GM19463 (cell line): ENCODE measurements around the gene OR2J2.
"Not testable (repeated sequence)": the region's sequence is repeated elsewhere in the genome, so short reads cannot be mapped to it uniquely, and the experiment has no call there.

ENCODE experiments used
- ATAC-seq: cut with Tn5 transposase; IDR thresholded peaks from one replicate; pipeline ENCODE4 v1.9.1; 2021; ENCODE audit warnings: mild to moderate bottlenecking, moderate library complexity; ENCODE audit not compliant: unreplicated experiment

OR2J2 gene

DNA sequence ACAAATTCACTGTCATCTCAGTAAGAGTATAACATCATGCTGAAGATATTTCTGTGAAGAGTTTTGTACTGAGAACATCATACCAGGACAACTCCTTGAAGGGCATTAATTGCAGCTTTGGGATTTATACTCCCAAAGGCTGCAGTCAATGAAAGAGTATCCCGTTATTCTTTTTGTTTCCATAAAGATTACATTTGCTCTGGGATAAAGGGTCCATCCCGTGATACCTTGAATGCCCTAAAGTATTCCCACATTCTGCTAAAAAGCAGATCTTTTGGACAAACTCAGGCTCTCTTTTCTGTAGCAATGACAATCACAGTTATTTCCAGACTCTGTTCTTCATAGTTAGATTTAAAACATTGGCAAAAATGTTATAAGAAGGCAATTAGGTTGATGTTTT is at the start of gene OR2J2:
Gene OR2J2 (plus strand): TSS at position 301 of the 400 bp plus-strand sequence. CDS start 2,729 bp downstream, outside the sequence.
- not testable (repeated sequence) for ATAC-seq

DNA sequence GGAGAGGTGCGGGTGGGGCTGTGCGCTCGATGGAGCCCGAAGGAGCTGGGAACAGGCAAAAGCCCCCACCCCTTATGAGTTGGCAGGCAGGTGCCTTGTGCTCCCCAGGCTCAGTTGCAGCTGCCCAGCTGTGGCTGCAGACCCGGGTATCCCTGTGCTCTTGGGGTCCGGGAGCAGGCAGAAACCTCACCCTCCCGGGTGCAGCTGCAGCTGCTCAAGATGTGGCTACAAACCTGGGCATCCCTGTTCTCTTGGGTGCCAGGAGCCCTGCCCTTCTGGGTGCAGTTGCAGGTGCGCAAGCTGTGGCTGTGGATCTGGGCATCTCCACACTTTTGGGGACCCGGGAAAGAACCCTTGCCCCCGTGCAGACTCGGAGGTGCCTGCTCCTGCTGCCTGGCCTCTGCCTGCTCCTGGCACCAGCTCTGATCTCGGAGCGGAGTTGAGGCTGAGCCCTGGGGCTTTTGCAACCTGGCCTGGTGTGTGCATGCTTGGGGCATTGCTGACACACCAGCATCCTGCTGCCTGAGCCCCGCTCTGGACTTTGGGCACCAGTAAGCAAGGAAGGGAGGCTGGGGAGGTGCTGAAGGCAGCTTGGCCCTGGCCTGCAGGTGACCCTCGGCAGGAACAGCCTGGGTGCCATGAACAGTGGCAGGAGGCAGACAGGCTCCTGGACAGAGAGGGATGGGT is 41.2 kb upstream of the OR2J2 start:
- ATAC-seq = no peak

DNA sequence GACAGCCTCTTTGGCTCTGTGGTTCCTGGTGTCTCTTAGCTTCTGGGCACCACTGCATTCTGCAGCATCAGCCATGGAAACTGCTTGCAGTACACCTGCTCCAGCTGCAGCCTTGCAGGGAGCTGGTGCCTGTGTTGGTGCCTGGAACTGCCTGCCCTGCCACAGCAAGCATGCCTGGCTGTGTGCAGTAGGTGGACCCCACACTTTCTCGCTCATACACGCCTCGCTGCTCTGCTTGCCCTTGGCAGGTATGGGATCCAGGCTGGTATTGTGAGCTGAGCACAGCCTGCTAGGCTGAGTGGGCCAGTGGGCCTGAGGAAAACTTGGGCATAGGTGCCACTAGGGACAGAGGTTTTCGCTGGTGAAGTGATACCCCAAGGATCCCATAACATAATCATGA is 40.1 kb upstream of the OR2J2 start:
- ATAC-seq = no peak

DNA sequence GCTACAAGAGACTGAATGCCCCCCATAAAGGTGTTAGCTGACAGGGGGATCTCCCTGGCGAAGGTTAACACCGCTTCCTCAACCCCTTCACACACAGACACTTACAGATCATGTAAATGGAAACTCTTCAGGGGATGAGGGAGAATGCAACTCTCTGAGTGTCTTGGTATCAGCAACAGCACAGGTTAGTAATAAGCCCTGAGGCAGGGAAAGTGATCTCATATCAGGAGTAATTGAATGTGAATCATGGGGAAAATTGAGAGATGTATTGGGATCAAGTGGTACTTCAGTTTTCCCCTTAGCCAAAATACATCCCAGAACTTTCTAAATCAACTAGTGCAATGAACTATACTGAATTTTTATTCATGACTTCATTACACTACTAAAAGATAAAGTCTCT is 39.0 kb upstream of the OR2J2 start:
- ATAC-seq = no peak

DNA sequence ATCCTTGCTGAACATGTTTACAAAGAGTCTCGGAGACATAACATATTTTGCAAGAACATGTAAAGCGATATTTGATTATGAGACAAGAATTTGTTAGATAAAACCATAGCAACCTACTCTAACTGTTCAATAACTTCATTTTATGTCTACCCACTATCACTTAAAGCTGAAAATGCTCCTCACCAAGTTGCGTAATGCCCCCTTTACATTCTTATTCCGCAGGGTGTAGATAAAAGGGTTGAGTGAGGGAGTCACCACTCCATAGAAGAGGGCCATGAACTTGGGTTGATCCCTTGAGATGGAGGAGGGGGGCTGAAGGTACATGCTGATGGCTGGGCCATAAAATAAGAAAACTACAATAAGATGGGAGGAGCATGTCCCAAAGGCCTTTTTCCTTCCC is 33.0 kb upstream of the OR2J2 start:
- no peak for ATAC-seq

DNA sequence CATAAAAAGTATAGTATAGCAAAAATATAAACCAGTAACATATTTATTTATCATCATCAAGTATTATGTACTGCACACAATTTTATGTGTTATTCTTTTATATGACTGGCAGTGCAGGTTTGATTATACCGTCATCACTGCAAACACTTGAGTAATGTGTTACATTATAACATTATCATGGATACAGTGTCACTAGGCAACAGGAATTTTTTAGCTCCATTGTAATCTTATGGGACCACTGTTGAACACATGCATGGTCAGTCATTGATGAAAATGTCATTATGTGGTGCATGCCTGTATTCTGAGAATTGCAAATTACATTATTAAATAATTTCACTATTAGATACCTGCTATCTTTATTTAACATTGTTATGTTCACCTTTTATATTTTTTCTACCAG is 29.1 kb upstream of the OR2J2 start:
- ATAC-seq = no peak

DNA sequence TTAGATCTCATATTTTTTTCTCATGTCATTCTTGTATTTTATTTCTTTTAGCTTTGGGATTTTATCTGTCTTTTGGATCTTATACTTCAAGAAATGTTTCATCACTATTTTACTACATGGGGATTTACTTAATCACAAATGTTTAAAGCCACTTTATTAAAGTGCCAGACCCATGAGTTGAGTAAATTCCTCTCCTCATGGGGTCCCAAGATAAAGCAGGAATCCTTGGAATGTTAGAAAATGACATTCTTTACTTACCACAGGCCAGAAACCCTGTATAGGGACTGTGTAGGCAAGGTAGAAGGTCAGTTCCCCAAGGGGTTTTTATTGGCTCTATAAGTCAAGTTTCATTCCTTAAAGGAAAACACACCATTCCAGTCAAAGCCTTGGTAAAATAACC is 28.4 kb upstream of the OR2J2 start:
- ATAC-seq = no peak

DNA sequence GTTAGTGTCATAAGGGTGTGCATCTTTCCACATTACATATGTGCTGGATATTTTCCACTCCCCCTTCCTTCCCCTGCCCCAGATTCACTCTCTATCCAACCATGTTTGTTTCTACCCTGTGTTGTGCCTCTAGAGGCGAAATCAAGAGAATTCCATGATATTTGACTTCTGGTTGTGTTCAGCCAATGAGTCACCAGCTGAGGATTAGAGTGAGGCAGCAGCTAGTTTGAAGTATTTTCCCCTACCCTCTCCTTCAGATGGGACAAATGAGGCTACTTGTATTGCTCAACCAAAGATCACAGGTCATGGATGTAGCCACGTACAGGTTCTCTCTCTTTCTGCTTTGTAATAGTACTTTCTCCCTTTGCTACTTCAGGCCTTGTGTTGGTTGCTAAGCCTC is 24.5 kb upstream of the OR2J2 start:
- no peak for ATAC-seq

DNA sequence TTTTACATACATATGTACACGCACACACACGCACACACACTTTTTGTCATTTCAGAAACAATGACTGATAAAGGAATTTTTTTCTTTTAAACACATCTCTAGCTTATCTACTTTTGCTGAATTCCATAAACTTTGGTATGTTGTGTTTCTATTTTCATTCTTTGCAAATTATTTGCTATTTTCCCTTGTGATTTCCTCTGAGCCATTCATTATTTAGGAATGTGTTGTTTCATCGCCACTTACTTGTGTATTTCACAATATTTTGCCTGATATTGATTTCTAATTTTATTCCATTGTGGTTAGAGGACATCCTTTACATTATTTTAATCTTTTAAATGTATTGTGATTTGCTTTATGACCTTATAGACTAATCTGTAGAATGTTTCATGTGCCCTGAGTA is 23.6 kb upstream of the OR2J2 start:
- no peak for ATAC-seq

DNA sequence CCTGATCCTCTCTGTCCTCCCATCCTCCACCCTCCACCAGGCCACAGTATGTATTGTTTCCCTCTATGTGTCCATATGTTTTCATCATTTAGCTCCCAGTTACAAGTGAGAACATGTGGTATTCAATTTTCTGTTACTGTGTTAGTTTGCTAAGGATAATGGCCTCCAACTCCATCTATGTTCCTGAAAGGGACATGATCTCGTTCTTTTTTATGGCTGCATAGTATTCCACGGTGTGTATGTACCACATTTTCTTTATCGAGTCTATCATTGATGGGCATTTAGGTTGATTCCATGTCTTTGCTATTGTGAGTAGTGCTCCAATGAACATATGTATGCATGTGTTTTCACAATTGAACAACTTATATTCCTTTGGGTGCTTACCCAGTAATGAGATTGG is 21.3 kb upstream of the OR2J2 start:
- ATAC-seq = not testable (repeated sequence)

DNA sequence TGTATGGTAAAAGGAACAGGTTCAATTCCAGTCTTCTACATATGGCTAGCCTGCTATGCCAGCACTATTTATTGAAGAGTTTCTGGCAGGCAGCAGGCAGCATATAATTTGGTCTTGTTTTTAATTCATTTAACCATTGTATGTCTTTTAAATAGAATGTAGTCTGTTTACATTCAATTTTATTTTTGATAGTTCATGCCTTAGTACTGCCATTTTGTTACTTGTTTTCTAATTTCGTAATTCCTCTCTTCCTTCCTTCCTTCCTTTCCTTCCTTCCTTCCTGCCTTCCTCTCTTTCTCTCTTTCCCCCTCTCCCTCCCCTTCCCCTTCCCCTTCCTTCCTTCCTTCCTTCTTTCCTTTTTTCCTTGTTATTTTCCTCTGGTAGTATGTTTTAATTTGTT is 17.6 kb upstream of the OR2J2 start:
- ATAC-seq = no peak

DNA sequence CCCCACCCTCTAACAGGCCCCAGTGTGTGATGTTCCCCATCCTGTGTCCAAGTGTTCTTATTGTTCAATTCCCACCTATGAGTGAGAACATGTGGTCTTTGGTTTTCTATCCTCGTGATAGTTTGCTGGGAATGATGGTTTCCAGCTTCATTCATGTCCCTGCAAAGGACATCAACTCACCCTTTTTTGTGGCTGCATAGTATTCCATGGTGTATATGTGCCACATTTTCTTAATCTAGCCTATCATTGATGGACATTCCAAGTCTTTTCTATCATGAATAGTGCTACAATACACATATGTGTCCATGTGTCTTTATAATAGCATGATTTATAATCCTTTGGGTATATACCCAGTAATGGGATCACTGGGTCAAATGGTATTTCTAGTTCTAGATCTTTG is 15.5 kb upstream of the OR2J2 start:
- not testable (repeated sequence) for ATAC-seq

DNA sequence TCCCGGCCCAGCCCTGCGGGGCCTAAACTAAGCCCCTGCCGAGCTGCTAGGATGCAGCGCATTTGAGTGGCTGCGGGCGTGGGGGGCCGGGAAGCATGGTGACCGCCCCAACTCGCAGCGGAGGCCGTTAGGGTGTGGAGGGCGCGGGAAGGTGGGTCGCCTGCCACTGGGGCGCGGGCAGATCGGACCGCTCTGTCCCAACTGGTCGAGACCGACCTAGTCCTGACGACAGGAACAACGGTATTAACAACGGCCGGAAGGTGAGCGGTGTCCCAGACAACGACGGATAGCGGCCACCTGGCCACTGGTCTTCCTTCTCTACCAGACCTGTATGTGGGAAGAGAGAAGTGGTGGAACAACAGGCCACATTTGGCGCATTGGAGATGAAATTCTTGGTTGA is 10.8 kb upstream of the OR2J2 start:
- not testable (repeated sequence) for ATAC-seq

DNA sequence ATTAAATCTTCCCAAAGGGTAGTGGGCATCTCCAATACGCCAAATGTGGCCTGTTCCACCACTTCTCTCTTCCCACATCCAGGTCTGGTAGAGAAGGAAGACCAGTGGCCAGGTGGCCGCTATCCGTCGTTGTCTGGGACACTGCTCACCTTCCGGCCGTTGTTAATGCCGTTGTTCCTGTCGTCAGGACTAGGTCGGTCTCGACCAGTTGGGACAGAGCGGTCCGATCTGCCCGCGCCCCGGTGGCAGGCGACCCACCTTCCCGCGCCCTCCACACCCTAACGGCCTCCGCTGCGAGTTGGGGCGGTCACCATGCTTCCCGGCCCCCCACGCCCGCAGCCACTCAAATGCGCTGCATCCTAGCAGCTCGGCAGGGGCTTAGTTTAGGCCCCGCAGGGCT is 5.1 kb upstream of the OR2J2 start:
- not testable (repeated sequence) for ATAC-seq

DNA sequence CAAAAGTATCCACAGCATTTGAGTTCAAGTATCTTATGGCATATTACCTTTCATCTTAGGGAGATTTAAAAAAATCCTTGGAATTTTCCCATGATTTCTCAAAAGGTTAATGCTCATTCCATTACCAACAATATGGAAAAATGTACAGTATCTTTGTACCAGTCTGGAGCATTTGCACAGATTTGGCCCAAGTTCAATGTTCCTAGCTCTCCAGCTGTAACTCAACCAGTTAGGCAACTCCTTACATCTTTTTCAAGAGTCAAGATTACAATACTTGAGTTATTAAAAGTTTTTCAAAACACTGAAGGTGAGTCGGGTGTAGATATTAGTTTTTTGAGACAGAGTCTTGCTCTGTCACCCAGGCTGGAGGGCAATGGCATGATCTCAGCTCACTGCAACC is 1.0 kb downstream of the OR2J2 start:
- no peak for ATAC-seq

DNA sequence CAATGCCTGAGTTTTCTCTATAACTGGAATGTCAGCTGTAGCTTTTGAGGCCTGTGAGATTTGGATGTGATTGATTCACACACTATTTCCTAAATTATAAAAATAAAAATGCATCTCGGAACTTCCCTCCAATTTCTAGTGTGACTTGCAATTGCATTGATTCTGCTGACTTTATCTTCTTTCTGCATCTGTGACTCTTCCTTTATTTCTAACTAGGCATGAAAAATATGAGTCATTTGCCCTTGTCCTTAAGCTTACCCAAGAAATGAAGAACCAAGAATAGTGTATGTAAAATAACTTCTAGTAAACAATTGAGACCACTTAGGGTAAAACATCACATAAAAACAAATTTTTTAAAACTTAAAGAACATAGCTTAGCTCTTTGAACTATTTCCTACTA is 12.9 kb downstream of the OR2J2 start:
- no peak for ATAC-seq

DNA sequence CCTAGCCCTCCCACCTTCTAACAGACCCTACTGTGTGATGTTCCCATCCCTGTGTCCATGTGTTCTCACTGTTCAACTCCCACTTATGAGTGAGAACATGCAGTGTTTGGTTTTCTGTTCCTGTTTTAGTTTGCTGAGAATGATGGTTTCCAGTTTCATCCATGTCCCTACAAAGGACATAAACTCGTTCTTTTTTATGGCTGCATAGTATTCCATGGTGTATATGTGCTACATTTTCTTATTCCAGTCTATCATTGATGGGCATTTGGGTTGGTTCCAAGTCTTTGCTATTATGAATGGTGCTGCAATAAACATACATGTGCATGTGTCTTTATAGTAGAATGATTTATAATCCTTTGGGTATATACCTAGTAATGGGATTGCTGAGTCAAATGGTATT is 18.0 kb downstream of the OR2J2 start:
- ATAC-seq = not testable (repeated sequence)

DNA sequence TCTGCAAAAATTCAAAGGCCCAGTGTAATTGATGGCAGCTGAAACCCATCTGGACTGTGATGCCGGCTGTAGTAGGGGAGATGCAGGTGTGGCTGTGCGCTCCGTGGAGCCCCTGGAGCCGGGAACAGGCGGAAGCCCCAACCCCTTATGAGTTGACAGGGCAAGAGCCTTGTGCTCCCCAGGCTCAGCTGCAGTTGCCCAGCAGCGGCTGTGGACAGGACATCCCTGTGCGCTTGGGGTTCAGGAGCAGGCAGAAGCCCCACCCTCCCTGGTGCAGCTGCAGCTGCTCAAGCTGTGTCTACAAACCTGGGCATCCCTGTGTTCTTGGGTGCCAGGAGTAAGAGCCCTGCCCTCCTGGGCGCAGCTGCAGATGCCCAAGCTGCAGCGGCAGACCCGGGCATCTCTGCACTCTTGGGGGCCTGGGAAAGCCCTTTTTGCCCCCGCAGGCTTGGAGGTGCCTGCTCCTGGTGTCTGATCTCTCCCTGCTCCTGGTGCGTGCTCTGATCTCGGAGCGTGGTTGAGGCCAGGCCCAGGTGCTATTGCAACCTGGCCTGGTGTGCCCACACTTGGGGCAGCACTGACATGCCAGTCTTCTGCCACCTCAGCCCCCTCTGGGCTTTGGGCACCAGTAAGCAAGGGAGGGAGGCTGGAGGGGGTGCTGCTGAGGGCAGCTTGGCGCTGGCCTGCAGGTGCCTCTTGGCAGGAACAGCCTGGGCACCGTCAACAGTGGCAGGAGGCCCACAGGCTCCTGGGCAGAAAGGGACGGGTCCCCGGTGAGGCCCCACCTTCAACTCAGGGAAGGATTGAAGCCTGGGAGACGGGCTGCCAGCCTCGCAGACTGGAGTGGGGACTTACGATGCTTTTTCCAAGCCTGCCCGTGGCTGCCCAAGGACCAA is 30.3 kb downstream of the OR2J2 start:
- no peak for ATAC-seq

DNA sequence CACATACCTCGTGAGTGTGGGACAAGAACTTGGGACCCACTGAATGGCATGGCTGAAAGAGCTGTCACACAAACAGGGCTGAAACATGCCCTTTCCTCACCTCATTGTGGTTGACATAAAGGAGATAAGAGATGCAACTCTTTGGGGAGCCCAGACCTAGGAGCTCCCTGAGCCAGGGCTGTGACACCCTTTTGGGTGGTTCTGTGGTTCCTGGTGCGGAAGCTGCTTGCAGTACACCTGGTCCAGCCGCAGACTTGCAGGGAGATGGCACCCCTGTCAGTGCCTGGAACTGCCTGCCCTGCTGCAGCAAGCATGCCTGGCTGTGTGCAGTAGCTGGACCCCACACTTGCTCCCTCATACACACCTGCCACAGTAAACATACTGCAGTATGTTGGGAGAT is 31.3 kb downstream of the OR2J2 start:
- ATAC-seq = no peak

DNA sequence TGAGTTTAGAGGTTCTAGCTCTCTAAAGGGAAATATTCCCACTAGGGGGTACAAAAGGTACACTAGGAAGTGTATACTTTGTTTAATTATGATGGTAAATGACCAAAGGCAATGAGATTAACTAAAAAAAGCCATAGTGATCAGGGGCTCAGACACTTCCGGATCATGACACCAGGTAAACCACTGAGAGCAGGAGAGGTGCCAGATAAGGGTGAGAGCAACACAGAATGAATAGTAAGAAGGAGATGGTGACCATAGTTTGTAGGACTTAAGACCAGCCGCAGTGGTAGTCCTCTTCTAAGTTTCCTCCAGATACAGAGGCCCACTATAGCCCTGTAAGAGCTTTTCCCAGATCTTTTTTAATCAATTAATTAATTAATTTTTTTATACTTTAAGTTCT is 40.8 kb downstream of the OR2J2 start:
- ATAC-seq = no peak

DNA sequence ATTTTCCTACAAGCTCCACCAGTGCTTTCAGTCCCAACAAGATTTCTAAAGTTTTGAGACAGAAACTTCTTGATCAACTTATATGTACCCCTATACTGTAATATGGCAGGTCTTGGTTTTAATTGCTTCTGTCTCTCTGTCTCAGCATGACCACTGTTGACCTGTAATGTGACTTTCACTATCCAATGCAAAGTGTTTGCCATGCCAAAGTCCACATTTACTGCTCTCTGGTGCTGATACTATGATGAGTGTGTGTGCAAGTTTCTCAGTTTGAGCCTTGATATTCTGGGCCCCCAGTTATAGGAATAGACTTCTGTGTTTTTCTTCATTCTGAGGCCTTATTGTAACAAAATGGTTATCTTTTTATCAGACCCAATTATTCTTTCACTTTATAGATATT is 45.8 kb downstream of the OR2J2 start:
- no peak for ATAC-seq

DNA sequence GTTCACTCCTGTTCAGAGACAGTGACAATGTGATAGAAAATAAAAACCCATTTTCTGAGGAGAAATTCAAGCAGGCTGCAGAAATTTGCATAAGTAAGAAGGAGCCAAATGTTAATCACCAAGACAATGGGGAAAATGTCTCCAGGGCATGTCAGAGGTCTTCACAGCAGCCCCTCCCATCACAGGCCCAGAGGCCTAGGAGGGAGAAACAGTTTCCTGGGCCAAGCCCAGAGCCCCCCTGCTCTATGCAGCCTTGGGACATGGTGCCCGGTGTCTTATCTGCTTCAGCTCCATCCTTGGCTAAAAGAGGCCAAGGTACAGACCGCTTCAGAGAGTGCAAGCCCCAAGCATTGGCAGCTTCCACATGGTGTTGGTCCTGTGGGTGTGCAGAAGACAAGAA is 46.5 kb downstream of the OR2J2 start:
- not testable (repeated sequence) for ATAC-seq
